GM21360 (cell line): ENCODE data around the gene CTNS.
A peak's percentile ranks its signal among the peaks of the same experiment; 100 is the strongest.

ENCODE experiments used
- ATAC-seq: cut with Tn5 transposase; IDR thresholded peaks from one replicate; pipeline ENCODE4 v1.9.1; 2021; ENCODE audit warnings: mild to moderate bottlenecking, moderate library complexity; ENCODE audit not compliant: unreplicated experiment

Gene CTNS

GRCh38 chr17:3657874-3658783 lies 21.6 kb downstream of the CTNS start:
- no peak for ATAC-seq

DNA sequence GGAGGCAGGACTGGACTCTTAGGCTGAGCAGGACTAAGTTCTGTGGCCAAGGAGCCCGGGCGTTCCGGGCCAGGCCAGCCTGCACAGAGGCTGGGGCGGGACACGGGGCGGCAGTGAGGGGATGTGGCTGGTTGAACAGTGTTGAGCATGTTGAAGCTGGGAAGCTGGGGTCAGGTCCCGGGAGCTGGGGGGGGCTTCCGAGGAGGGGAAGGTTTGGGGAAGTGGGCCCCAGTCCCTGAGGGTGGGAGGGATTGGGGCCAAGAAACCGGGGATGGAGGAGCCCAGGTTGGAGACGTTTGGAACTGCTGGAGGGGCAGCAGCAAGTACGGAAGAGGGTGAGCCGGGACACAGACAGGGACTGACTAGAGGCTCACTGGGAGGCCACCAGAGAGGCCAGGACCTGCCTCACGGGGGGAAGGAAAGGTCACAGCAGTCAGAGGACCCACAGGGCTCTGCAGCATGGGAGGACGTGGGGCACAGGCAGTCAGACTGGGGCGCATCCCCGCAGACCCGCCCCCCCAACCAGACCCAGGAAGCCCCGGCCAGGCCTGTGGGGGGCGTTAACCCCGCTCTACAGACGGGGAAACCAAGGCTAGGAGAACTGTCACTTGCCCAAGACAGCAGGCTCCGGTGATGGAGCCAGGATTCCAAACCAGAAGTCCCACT lies 22.4 kb downstream of the CTNS start:
- no peak for ATAC-seq

- ATAC-seq, result no peak
Observed at GRCh38 chr17:3659541-3660111, 23.1 kb downstream of the CTNS start.

DNA sequence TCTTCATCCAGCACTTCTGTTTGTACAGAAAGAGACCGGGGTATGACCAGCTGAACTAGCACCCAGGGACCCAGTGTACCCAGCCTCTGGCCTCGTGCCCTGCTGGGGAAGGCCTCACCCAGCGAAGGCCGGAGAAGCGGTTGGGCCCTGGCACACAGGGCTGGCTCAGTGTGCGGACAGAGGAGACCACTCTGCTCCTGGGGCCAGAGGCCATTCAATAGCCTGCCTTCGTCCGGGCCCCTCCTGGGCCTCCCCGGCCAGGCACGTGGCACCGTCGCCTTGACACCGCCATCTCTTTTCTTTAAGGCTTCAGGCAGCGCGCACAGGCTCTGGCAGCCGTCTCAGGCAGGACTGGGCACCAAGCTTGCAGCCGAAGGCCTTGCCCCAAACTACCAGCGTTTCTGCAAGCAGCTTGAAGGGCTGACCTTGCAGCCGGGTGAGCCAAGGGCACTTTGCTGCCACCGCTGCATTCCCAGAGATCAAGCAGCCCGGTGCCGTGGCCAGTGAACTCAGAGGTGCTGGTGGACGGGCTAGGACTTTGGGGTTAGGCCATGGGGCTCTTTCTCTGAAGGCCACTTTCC lies 23.8 kb downstream of the CTNS start:
- no peak for ATAC-seq

GRCh38 chr17:3663102-3664011 lies 26.8 kb downstream of the CTNS start:
- ATAC-seq, result no peak

DNA sequence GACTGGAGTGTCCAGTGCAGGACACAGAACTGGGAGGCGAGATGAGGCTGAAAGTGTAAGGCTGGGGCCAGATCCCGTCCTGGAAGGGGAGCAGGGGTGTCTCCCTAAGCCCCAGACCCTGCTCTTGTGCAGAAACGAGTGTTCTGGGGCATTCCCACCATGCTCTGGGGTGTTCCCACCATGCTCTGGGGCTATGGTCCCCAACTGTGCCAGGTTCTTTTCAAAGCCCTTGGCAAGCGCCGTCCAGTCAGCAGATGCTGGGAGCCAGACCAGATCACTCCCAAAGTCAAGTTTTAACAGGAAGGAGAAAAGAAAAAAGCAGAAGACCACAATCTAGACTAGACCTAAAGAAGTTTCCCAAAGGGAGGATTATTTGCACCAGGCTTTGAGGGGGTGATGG lies 29.3 kb downstream of the CTNS start:
- no peak for ATAC-seq

DNA sequence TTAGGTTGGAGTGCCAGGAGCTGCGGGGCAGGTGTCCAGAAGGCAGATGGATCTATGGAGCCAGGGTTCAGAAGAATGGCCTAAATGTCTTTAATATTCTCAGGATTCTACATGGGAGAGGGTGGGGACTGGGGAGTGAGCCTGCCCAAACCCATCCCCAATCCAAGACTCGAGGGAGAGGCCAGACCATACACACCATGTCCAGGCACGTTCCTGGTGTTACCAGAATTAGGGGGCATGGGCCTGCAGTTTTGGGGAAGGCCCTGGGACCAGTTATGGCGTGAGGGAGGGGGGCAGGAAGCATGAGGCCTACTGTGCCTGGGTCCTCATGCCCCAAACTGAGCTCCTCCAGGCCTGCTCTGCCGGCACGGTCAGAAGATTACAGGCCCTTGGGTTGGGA lies 30.0 kb downstream of the CTNS start:
- no peak for ATAC-seq

- peak; percentile 7 for ATAC-seq
Observed at GRCh38 chr17:3667366-3668278, 31.1 kb downstream of the CTNS start.

GRCh38 chr17:3668279-3669084 lies 31.9 kb downstream of the CTNS start, which contains the start of the genes EMC6 and TAX1BP3:
Gene EMC6, plus strand, starts transcription at chr17:3668812. Its CDS starts 335 bp downstream, at chr17:3669147.
Gene TAX1BP3, minus strand, starts transcription at chr17:3668578. Its CDS starts 52 bp downstream, at chr17:3668526.
- peak; percentile 87 for ATAC-seq

- no peak for ATAC-seq
Observed at GRCh38 chr17:3669085-3669347, 32.5 kb downstream of the CTNS start.

- ATAC-seq, result no peak
Observed at GRCh38 chr17:3669548-3669947, 33.0 kb downstream of the CTNS start.

DNA sequence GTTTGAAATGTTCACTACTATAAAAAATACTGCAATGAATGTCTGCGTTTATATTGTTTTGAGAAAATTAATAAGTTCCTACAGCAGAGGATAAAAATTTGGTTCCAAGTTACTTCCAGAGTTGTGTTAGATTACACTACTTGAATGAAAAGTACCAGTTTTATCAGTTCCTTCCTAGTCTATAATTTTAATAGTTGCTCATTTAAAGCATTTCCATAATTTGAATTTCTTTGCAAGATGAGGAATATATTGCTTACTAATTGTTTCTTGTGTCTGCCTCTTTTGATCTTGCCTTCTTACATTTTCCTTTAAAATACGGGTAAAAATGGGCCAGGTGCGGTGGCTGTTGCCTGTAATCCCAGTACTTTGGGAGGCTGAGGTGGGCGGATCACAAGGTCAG lies 36.0 kb downstream of the CTNS start:
- no peak for ATAC-seq

- ATAC-seq, result no peak
Observed at GRCh38 chr17:3675886-3676285, 39.3 kb downstream of the CTNS start.

- ATAC-seq, result no peak
Observed at GRCh38 chr17:3678095-3678820, 41.7 kb downstream of the CTNS start.

DNA sequence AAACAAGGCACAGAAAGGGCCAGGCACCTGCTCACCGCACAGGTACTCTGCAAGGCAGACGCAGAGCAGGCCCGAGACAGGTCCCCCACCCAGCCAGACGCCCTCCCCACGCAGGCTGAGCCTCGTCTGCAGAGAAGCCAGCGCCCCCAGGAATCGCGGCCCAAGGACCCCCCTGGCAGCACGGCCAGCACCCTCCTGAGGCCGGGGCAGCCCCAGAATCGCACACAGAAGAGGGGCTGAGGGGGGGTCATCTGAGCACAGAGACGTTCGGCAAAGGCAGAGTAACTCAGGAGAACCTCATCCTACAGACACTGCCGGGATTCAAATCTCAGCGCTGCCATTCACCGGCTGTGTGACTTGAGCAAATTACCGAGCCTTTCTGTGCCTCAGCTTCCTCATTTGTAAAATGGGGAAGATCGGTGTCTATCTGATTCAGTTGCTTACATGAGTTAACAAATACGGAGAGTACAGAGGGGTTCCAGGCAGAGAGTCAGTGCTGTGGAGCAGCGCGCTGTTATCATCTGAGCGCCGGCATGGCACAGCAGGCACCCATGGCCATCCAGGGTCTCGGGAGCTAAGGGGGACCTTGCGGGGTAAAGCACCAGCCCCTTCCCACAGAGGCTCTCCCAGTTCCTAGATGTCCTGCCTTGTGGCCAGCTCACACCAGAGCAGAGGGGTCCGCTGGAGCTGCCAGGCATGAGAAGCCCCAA lies 42.4 kb downstream of the CTNS start:
- ATAC-seq, result no peak

DNA sequence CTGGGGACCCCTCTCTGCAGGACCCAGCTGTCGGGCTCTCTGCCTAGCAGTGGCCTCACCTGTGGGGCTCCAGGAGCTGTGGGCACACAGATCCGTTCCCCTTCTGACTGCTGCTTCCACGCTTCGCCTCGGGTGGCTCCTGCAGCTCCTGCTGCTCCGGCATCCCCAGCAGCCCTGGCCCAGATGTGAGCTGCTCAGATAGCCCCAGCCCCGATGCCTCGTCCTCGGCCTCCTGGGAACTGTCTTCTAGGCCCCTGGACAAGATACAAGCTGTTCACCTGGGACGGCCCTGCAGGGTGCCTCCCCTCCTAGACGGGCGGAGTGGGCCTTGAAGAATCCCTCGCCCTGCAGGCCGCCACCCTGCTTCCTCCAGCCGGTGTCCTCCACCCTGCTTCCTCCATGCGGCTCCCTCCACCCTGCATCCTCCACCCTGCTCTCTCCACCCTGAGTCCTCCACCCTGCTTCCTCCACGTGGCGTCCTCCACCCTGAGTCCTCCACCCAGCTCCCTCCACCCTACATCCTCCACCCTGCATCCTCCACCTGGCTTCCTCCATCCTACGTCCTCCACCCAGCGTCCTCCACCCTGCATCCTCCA lies 43.1 kb downstream of the CTNS start:
- ATAC-seq, result no peak

- ATAC-seq, result no peak
Observed at GRCh38 chr17:3681057-3681456, 44.5 kb downstream of the CTNS start.
